HG03439 (cell line): Measurements from ENCODE around the gene CDKN2B.
A peak's percentile ranks its signal among the peaks of the same experiment; 100 is the strongest.

Experiments used
- ATAC-seq: cut with Tn5 transposase; IDR thresholded peaks from one replicate; pipeline ENCODE4 v1.9.1; 2021; ENCODE audit warnings: mild to moderate bottlenecking, moderate library complexity; ENCODE audit not compliant: unreplicated experiment

Gene CDKN2B

GRCh38 chr9:22035591-22036011 is 26.5 kb upstream of the CDKN2B start:
- no peak for ATAC-seq

- ATAC-seq = no peak
These were observed 24.0 kb upstream of the CDKN2B start for GRCh38 chr9:22033012-22033630.

- no peak for ATAC-seq
These were observed 22.7 kb upstream of the CDKN2B start for GRCh38 chr9:22031655-22032411.

GRCh38 chr9:22030101-22030598 is 21.0 kb upstream of the CDKN2B start:
- ATAC-seq = peak; percentile 69

- ATAC-seq = no peak
These were observed 20.1 kb upstream of the CDKN2B start for GRCh38 chr9:22029231-22029630.

- ATAC-seq = no peak
These were observed 19.3 kb upstream of the CDKN2B start for GRCh38 chr9:22028394-22028793.

- ATAC-seq = no peak
These were observed 17.6 kb upstream of the CDKN2B start for GRCh38 chr9:22026696-22027095.

- ATAC-seq = no peak
These were observed 13.3 kb upstream of the CDKN2B start for GRCh38 chr9:22022396-22022795.

- ATAC-seq = no peak
These were observed 1.9 kb upstream of the CDKN2B start for GRCh38 chr9:22010866-22011625.

GRCh38 chr9:22009506-22009867 is 382 bp upstream of the CDKN2B start:
- peak; percentile 49 for ATAC-seq

GRCh38 chr9:22008384-22008716 is 755 bp downstream of the CDKN2B start:
- no peak for ATAC-seq

GRCh38 chr9:22005702-22006606 is 3.2 kb downstream of the CDKN2B start:
- ATAC-seq = no peak

- ATAC-seq = no peak
These were observed 3.9 kb downstream of the CDKN2B start for GRCh38 chr9:22005021-22005701.

- no peak for ATAC-seq
These were observed 7.1 kb downstream of the CDKN2B start for GRCh38 chr9:22002038-22002437.

GRCh38 chr9:21998026-21998425 is 11.1 kb downstream of the CDKN2B start:
- ATAC-seq = no peak

- ATAC-seq = no peak
These were observed 11.6 kb downstream of the CDKN2B start for GRCh38 chr9:21997480-21997879.

GRCh38 chr9:21996858-21997257 is 12.2 kb downstream of the CDKN2B start:
- ATAC-seq = no peak

- ATAC-seq = no peak
These were observed 12.7 kb downstream of the CDKN2B start for GRCh38 chr9:21996438-21996837.

- no peak for ATAC-seq
These were observed 13.3 kb downstream of the CDKN2B start for GRCh38 chr9:21995666-21996398.
